Measurements from ENCODE around the gene LRP5. TPM values are rescaled to one million over a fixed set of nuclear protein-coding genes. Genes with fewer than 3 reads are reported as not detected.
A peak's percentile ranks its signal among the peaks of the same experiment; 100 is the strongest.

Gene LRP5
- total and polyA plus RNA-seq, 9 of the 15 experiments (the other 6 are each of a cell fraction or from before 2014, with no cell fraction given): 0.48 to 44.2 (median 13.5) TPM

DNA sequence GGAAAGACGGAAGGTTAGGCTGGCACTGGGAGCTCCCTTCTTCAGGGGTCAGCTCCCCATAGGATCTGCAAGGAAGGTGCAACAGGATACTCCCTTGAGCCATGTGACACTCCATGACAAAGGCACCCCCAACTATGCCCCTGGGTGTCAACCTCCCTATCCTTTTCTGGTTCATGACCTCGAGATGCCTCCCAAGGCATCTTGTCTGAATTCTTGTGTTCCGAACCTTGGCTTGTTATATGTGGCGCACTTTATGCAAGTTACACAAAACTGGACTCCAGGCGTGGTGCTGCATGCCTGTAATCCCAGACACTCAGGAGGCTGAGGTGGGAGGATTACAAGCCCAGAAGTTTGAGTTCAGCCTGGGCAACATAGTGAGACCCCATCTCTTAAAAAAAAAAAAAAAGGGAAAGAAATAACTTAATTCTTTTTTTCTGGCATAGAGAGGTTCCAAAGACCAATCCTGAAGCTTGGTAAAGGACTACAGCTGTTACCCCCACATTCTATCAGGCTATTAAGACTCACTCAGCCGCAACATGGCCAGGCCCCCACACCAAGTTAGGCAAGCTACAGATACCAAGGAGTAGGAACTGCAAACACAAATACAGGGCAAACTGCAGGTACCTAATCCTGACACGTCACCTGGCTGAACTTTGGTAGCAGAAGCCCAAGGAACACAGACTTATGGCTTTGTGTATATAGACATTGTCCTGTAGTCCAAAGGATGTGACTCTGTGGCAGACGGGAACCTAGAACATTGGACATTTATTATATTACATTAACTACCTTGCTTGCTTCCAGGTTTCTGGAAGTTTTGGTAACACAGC, 42.0 kb upstream of the LRP5 start (continued):
- TF ChIP-seq SMARCC2 (IDR thresholded peaks at IDR 0.05; ENCODE audit: low read depth) (no peak), RBM15 (IDR thresholded peaks at IDR 0.05; ENCODE audit: insufficient read depth, low read length) (no peak), SMARCA4 (IDR thresholded peaks at IDR 0.05) (no peak), HEY1 (CRISPR knock-in tag; IDR thresholded peaks at IDR 0.05; ENCODE audit: borderline replicate concordance) (no peak), EZH2 (IDR thresholded peaks at IDR 0.05; ENCODE audit: borderline replicate concordance, low read depth, low read length) (no peak), ZBTB8A (IDR thresholded peaks at IDR 0.05; ENCODE audit: partially characterized antibody) (no peak), FOXK1 (CRISPR knock-in tag; IDR thresholded peaks at IDR 0.05; ENCODE audit: borderline replicate concordance) (no peak), NONO (IDR thresholded peaks at IDR 0.05; ENCODE audit: low read depth in 2 of 2, low read length in 1 of 2) (no peak)
- TF ChIP-seq, protein P1, sequence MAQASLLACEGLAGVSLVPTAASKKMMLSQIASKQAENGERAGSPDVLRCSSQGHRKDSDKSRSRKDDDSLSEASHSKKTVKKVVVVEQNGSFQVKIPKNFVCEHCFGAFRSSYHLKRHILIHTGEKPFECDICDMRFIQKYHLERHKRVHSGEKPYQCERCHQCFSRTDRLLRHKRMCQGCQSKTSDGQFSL (CRISPR knock-in tag; IDR thresholded peaks at IDR 0.05): no peak
- TF ChIP-seq, protein P1 (tag; IDR thresholded peaks at IDR 0.05): no peak
- TF ChIP-seq, protein P2, sequence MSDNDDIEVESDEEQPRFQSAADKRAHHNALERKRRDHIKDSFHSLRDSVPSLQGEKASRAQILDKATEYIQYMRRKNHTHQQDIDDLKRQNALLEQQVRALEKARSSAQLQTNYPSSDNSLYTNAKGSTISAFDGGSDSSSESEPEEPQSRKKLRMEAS (CRISPR knock-in tag; IDR thresholded peaks at IDR 0.05): no peak
- TF ChIP-seq, protein P3, sequence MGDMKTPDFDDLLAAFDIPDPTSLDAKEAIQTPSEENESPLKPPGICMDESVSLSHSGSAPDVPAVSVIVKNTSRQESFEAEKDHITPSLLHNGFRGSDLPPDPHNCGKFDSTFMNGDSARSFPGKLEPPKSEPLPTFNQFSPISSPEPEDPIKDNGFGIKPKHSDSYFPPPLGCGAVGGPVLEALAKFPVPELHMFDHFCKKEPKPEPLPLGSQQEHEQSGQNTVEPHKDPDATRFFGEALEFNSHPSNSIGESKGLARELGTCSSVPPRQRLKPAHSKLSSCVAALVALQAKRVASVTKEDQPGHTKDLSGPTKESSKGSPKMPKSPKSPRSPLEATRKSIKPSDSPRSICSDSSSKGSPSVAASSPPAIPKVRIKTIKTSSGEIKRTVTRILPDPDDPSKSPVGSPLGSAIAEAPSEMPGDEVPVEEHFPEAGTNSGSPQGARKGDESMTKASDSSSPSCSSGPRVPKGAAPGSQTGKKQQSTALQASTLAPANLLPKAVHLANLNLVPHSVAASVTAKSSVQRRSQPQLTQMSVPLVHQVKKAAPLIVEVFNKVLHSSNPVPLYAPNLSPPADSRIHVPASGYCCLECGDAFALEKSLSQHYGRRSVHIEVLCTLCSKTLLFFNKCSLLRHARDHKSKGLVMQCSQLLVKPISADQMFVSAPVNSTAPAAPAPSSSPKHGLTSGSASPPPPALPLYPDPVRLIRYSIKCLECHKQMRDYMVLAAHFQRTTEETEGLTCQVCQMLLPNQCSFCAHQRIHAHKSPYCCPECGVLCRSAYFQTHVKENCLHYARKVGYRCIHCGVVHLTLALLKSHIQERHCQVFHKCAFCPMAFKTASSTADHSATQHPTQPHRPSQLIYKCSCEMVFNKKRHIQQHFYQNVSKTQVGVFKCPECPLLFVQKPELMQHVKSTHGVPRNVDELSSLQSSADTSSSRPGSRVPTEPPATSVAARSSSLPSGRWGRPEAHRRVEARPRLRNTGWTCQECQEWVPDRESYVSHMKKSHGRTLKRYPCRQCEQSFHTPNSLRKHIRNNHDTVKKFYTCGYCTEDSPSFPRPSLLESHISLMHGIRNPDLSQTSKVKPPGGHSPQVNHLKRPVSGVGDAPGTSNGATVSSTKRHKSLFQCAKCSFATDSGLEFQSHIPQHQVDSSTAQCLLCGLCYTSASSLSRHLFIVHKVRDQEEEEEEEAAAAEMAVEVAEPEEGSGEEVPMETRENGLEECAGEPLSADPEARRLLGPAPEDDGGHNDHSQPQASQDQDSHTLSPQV (IDR thresholded peaks at IDR 0.05): 0 out of 2 replicates have a peak, but pooled peaks have one; percentile 50
- TF ChIP-seq, protein P4, sequence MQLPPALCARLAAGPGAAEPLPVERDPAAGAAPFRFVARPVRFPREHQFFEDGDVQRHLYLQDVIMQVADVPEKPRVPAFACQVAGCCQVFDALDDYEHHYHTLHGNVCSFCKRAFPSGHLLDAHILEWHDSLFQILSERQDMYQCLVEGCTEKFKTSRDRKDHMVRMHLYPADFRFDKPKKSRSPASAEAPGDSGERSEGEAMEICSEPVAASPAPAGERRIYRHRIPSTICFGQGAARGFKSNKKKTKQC (CRISPR knock-in tag; IDR thresholded peaks at IDR 0.05): no peak
- TF ChIP-seq, protein P5, sequence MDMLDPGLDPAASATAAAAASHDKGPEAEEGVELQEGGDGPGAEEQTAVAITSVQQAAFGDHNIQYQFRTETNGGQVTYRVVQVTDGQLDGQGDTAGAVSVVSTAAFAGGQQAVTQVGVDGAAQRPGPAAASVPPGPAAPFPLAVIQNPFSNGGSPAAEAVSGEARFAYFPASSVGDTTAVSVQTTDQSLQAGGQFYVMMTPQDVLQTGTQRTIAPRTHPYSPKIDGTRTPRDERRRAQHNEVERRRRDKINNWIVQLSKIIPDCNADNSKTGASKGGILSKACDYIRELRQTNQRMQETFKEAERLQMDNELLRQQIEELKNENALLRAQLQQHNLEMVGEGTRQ (CRISPR knock-in tag; IDR thresholded peaks at IDR 0.05): no peak
- TF ChIP-seq, protein P6, sequence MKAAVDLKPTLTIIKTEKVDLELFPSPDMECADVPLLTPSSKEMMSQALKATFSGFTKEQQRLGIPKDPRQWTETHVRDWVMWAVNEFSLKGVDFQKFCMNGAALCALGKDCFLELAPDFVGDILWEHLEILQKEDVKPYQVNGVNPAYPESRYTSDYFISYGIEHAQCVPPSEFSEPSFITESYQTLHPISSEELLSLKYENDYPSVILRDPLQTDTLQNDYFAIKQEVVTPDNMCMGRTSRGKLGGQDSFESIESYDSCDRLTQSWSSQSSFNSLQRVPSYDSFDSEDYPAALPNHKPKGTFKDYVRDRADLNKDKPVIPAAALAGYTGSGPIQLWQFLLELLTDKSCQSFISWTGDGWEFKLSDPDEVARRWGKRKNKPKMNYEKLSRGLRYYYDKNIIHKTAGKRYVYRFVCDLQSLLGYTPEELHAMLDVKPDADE (conservative IDR thresholded peaks at IDR 0.05; ENCODE audit: control insufficient read depth, low read depth, low read length): no peak

Data from K562 (cell line).